Kidney (tissue), 14 donors: ENCODE results near the gene PGC. TPM values are rescaled to one million over a fixed set of nuclear protein-coding genes. Genes with fewer than 3 reads are reported as not detected.
"Not testable (repeated sequence)": the region's sequence is repeated elsewhere in the genome, so short reads cannot be mapped to it uniquely, and the experiment has no call there.

Experiments used
- DNase-seq, 5 donors: peaks; one replicate each; pipeline ENCODE4 v3.0.0-alpha.2; 2013 to 2020
- FAIRE-seq: peaks from 2 replicates; lab custom pipeline; 2012; peaks lifted over from hg19 to GRCh38; lab: Jason Lieb, UNC
- H3K27ac ChIP-seq, 2 donors: one replicate each; pipeline ENCODE4 v1.7.0; 2013; ENCODE audit warnings: low read depth in 2 of 2, low read length in 2 of 2, inconsistent platforms in 1 of 2
- H3K27me3 ChIP-seq: one replicate; pipeline ENCODE4 v1.7.1; 2013; ENCODE audit warnings: low read length, inconsistent platforms; ENCODE audit not compliant: control insufficient read depth, insufficient read depth
- H3K36me3 ChIP-seq, 3 donors: one replicate each; pipeline versions ENCODE4 v1.7.0 to v1.7.1; 2013; ENCODE audit warnings: low read length in 3 of 3, control low read depth in 1 of 3, inconsistent platforms in 1 of 3; ENCODE audit not compliant: insufficient read depth in 3 of 3, control insufficient read depth in 2 of 3
- H3K4me1 ChIP-seq, 3 donors: one replicate each; pipeline versions ENCODE4 v1.7.0 to v1.7.1; 2013; ENCODE audit warnings: low read length in 3 of 3, inconsistent platforms in 1 of 3, low read depth in 1 of 3; ENCODE audit not compliant: control insufficient read depth in 2 of 3, insufficient read depth in 2 of 3
- H3K4me3 ChIP-seq, 3 donors: one replicate each; pipeline versions ENCODE4 v1.7.0 to v1.8.1; 2013; ENCODE audit warnings: low read length in 3 of 3, control low read depth in 1 of 3, inconsistent platforms in 1 of 3
- H3K9ac ChIP-seq, 3 donors: one replicate each; pipeline versions ENCODE4 v1.7.0 to v1.7.1; 2013; ENCODE audit warnings: low read length in 3 of 3, control low read depth in 1 of 3, inconsistent platforms in 1 of 3
- H3K9me3 ChIP-seq, 3 donors: one replicate each; pipeline versions ENCODE4 v1.7.0 to v1.7.1; 2013; ENCODE audit warnings: low read length in 3 of 3, control low read depth in 1 of 3, inconsistent platforms in 1 of 3; ENCODE audit not compliant: control insufficient read depth in 2 of 3, insufficient read depth in 1 of 3
- CTCF ChIP-seq: IDR thresholded peaks from 3 replicates; pipeline ENCODE4 v1.5.1; 2012; ENCODE audit warnings: mild to moderate bottlenecking, moderate library complexity, borderline replicate concordance; ENCODE audit not compliant: insufficient read depth; ENCODE audit errors: extremely low read depth
- intact Hi-C: fragments of 100-400 bp; cut with DNase I; formaldehyde crosslinking; loops from one replicate; pipeline ENCODE4 v1.11.1; 2022
- polyA plus RNA-seq: library from polyadenylated mRNA; stranded (reverse); fragments of 350-450 nt; fragmentation: Illumina TruSeq; extraction: RNeasy Lipid Tissue Mini Kit (QIAGEN cat#74804); gene quantifications from one replicate; pipeline ENCODE4 v1.2.3, GENCODE V29; 2014; ENCODE audit warnings: low read depth, low replicate concordance; ENCODE audit not compliant: insufficient read depth
- total RNA-seq: library from RNA; stranded (reverse); fragmentation: NEBNext Ultra II Directional; extraction: Animal tissue kit (Norgen Biotek cat#: 25700); gene quantifications from one replicate; pipeline ENCODE4 v1.2.1, GENCODE V29; 2021
- donor health status: control.
- donor health status: control.
- donor health status: control.
- donor health status: control.
- donor health status: control.
- donor health status: DM: yes; HTN: yes; CAD: no.
- donor health status: Normal renal cell carcinoma (clear cell type).

The PGC gene
- total and polyA plus RNA-seq, 2 donors from 2014 or later = 0.39 TPM; not detected in 1

GRCh38 chr6:41767112-41767833, 20.1 kb upstream of the PGC start:
- DNase-seq (peak in 4 of 5 donors; percentile 50 to 76 (median 60)), FAIRE-seq (no peak)
- no peak overlapping the region for H3K27ac ChIP-seq
- peaks cover 0 to 6% (median 0%) of the 10 kb centered on the region in 3 donors for H3K4me1 ChIP-seq
- no peaks in the 10 kb centered on the region for H3K9me3 ChIP-seq
- H3K36me3 ChIP-seq = peaks cover 0 to 8% (median 7%) of the 10 kb centered on the region in 3 donors
- intact Hi-C loops = no loop called here
- no peak overlapping the region for H3K4me3 ChIP-seq
- H3K27me3 ChIP-seq = no peaks in the 10 kb centered on the region
- TF ChIP-seq CTCF = no peak
- no peak overlapping the region for H3K9ac ChIP-seq

GRCh38 chr6:41766043-41766664, 19.0 kb upstream of the PGC start:
- H3K9ac ChIP-seq, H3K4me3 ChIP-seq, DNase-seq, H3K27ac ChIP-seq, FAIRE-seq, H3K36me3 ChIP-seq, H3K9me3 ChIP-seq, H3K4me1 ChIP-seq, H3K27me3 ChIP-seq, intact Hi-C loops: not testable (repeated sequence)

- no peak overlapping the region for H3K9ac ChIP-seq
- no peak for TF ChIP-seq CTCF
- no peaks in the 10 kb centered on the region for H3K27me3 ChIP-seq
- H3K9me3 ChIP-seq = no peaks in the 10 kb centered on the region
- FAIRE-seq (no peak), DNase-seq (peak in 3 of 5 donors; percentile 29 to 68 (median 42))
- intact Hi-C loops = no loop called here
- H3K4me3 ChIP-seq = no peak overlapping the region
- no peaks in the 10 kb centered on the region for H3K36me3 ChIP-seq
- peaks cover 0 to 6% (median 0%) of the 10 kb centered on the region in 3 donors for H3K4me1 ChIP-seq
- no peak overlapping the region for H3K27ac ChIP-seq
Measured at GRCh38 chr6:41763470-41763869, 16.3 kb upstream of the PGC start.

- no peak overlapping the region for H3K27ac ChIP-seq
- H3K27me3 ChIP-seq = no peaks in the 10 kb centered on the region
- no peaks in the 10 kb centered on the region for H3K4me1 ChIP-seq
- no peaks in the 10 kb centered on the region for H3K36me3 ChIP-seq
- no peak for FAIRE-seq
- DNase-seq = peak in 1 of 5 donors; percentile 39
- no peaks in the 10 kb centered on the region for H3K9me3 ChIP-seq
- intact Hi-C loops = no loop called here
- no peak overlapping the region for H3K4me3 ChIP-seq
- TF ChIP-seq CTCF = no peak
- no peak overlapping the region for H3K9ac ChIP-seq
Measured at GRCh38 chr6:41759905-41760579, 12.8 kb upstream of the PGC start.
